Smooth muscle cell (in vitro differentiated cells): ENCODE results near the gene TBP. TPM values are rescaled to one million over a fixed set of nuclear protein-coding genes. Genes with fewer than 3 reads are reported as not detected.

Experiments
- DNase-seq: peaks from one replicate; lab custom pipeline; 2025; ENCODE audit not compliant: unreplicated experiment; lab: John Stamatoyannopoulos, UW
- H2AFZ ChIP-seq: fragments of 200-600 bp; sonication (generic); 2 replicates; pipeline ENCODE4 v1.6.0; 2016; ENCODE audit warnings: antibody characterized with exemption, low read depth, mild to moderate bottlenecking
- H3F3A ChIP-seq: fragments of 200-600 bp; sonication (generic); 2 replicates; pipeline ENCODE4 v1.6.0; 2017; ENCODE audit warnings: antibody characterized with exemption, low read depth
- H3K27ac ChIP-seq: fragments of 200-600 bp; sonication (generic); 2 replicates; pipeline ENCODE4 v1.5.1; 2016; ENCODE audit warnings: low read depth, mild to moderate bottlenecking
- H3K27me3 ChIP-seq: fragments of 200-600 bp; sonication (generic); 2 replicates; pipeline ENCODE4 v1.6.1; 2016; ENCODE audit warnings: low read depth, mild to moderate bottlenecking
- H3K36me3 ChIP-seq: fragments of 200-600 bp; sonication (generic); 2 replicates; pipeline ENCODE4 v1.5.1; 2016; ENCODE audit warnings: low read depth
- H3K4me1 ChIP-seq: fragments of 200-600 bp; sonication (generic); 2 replicates; pipeline ENCODE4 v1.5.1; 2016; ENCODE audit warnings: low read depth
- H3K4me2 ChIP-seq: fragments of 200-600 bp; sonication (generic); 2 replicates; pipeline ENCODE4 v1.6.0; 2016; ENCODE audit warnings: mild to moderate bottlenecking
- H3K4me3 ChIP-seq: fragments of 200-600 bp; sonication (generic); 2 replicates; pipeline ENCODE4 v1.5.1; 2016; ENCODE audit warnings: mild to moderate bottlenecking
- H3K79me2 ChIP-seq: fragments of 200-600 bp; sonication (generic); 2 replicates; pipeline ENCODE4 v1.6.0; 2016; ENCODE audit warnings: low read depth, mild to moderate bottlenecking
- H3K9ac ChIP-seq: fragments of 200-600 bp; sonication (generic); 2 replicates; pipeline ENCODE4 v1.6.0; 2016; ENCODE audit warnings: low read depth
- H3K9me3 ChIP-seq: fragments of 200-600 bp; sonication (generic); replicated peaks from 2 replicates; pipeline ENCODE4 v1.5.1; 2016; ENCODE audit warnings: low read depth
- H4K20me1 ChIP-seq: fragments of 200-600 bp; sonication (generic); 2 replicates; pipeline ENCODE4 v1.6.0; 2016; ENCODE audit warnings: low read depth
- WGBS: methylation state at CpG from one replicate; pipeline ENCODE4 v1.1.7; 2016; ENCODE audit warnings: low lambda C conversion rate; 5-methylcytosine and 5-hydroxymethylcytosine counted together
- polyA plus RNA-seq: library from polyadenylated mRNA; unstranded; fragments of >200 nt; fragmentation: Nextera tagmentation; extraction: Ambion mirVana; gene quantifications from 2 replicates; pipeline ENCODE4 v1.2.1, GENCODE V29; 2016
- total RNA-seq: library from RNA; depleted of rRNA; stranded (reverse); fragments of >200 nt; gene quantifications from 2 replicates; pipeline ENCODE4 v1.2.3, GENCODE V29; 2014
- TF ChIP-seq, protein P1 (sequence below): fragments of 200-600 bp; sonication (generic); IDR thresholded peaks from 2 replicates; pipeline ENCODE4 v1.5.1; 2017; ENCODE audit warnings: borderline replicate concordance, mild to moderate bottlenecking, antibody characterized with exemption; ENCODE audit not compliant: insufficient read depth, poor library complexity, severe bottlenecking

Gene TBP
- total and polyA plus RNA-seq, 2 experiments from 2014 or later: 25.6 to 30.1 TPM

DNA sequence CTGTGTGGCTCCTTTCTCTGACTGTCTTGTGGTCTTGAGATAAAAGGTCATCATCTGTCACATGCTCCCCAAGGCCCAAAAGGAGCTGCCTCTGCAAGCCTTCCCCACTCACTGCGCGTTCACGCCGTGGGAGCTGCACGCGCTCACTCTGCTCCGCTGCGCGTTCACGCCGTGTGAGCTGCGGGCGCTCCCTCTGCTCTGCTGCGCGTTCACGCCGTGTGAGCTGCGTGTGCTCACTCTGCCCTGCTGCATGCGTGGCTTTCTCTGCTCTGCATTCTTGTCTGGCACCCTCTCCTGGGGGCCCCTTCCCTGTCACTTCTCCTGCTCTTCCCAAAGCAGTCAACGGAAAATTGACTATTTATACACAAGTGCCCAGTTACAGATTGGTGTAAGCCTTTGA lies 43.5 kb upstream of the TBP start:
- Histone ChIP-seq H3K4me3 (no peak overlapping the region), H3K4me1 (no peaks in the 10 kb centered on the region), H3K36me3 (no peaks in the 10 kb centered on the region), H3K9me3 (no peaks in the 10 kb centered on the region), H3K27ac (no peak overlapping the region), H4K20me1 (no peaks in the 10 kb centered on the region), H3K9ac (no peak overlapping the region), H3K27me3 (peaks cover 18% of the 10 kb centered on the region), H2AFZ (no peak overlapping the region), H3K79me2 (no peaks in the 10 kb centered on the region), H3K4me2 (peak overlapping the region; percentile 10), H3F3A (no peaks in the 10 kb centered on the region)
- 84% methylated on average over 20 of the region's 20 CpGs for WGBS
- DNase-seq: no peak
- TF ChIP-seq, protein P1, sequence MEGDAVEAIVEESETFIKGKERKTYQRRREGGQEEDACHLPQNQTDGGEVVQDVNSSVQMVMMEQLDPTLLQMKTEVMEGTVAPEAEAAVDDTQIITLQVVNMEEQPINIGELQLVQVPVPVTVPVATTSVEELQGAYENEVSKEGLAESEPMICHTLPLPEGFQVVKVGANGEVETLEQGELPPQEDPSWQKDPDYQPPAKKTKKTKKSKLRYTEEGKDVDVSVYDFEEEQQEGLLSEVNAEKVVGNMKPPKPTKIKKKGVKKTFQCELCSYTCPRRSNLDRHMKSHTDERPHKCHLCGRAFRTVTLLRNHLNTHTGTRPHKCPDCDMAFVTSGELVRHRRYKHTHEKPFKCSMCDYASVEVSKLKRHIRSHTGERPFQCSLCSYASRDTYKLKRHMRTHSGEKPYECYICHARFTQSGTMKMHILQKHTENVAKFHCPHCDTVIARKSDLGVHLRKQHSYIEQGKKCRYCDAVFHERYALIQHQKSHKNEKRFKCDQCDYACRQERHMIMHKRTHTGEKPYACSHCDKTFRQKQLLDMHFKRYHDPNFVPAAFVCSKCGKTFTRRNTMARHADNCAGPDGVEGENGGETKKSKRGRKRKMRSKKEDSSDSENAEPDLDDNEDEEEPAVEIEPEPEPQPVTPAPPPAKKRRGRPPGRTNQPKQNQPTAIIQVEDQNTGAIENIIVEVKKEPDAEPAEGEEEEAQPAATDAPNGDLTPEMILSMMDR: peak; percentile 3

DNA sequence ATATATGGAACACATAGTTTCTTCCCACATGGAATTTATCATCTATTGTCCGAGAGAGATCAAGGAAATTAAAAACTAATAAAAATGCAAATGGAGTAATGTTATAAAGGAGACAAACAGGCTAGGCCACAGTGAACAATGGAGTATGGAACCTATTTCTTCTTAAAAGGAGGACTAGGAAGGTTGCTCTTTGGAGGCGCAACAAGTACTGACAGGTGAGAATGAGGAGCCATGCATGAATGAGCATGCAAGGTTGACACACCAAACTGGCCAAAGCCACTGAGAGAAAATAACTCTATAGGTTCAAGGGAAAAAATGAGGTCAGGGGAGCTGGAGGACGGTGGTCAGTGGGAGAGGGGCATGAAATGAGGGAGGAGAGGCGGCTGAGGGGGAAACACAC lies 41.9 kb upstream of the TBP start:
- no peak overlapping the region for H3K27ac ChIP-seq
- no peak for DNase-seq
- H3K9ac ChIP-seq: no peak overlapping the region
- no peak overlapping the region for H3K4me2 ChIP-seq
- 87% methylated on average over 4 of the region's 4 CpGs for WGBS
- no peak overlapping the region for H3K4me3 ChIP-seq
- H3K9me3 ChIP-seq: no peaks in the 10 kb centered on the region
- TF ChIP-seq, protein P1: no peak
- no peaks in the 10 kb centered on the region for H3F3A ChIP-seq
- no peaks in the 10 kb centered on the region for H3K36me3 ChIP-seq
- no peak overlapping the region for H2AFZ ChIP-seq
- H3K79me2 ChIP-seq: no peaks in the 10 kb centered on the region
- H3K4me1 ChIP-seq: no peaks in the 10 kb centered on the region
- peaks cover 18% of the 10 kb centered on the region for H3K27me3 ChIP-seq
- H4K20me1 ChIP-seq: no peaks in the 10 kb centered on the region

DNA sequence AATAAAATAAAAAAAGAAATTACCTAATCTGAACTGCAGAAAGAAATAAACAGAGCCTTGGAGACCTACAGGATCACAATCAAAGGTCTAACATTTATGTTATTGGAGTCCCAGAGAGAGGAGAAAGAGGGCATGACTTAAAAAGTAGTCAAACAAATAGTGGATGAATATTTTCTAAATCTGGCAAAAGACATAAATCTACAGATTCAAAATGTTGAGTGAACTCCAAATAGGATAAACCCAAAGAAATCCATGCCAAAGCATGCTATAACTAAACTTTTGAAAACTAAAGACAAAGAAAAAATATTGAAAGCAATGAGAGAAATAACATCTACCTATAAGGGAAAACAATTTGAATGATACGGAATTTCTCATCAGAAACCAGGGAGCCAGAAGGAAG lies 39.3 kb upstream of the TBP start:
- no peaks in the 10 kb centered on the region for H3F3A ChIP-seq
- no peak for DNase-seq
- H3K4me3 ChIP-seq: no peak overlapping the region
- H2AFZ ChIP-seq: no peak overlapping the region
- H3K4me1 ChIP-seq: no peaks in the 10 kb centered on the region
- 98% methylated on average over 1 of the region's 1 CpG for WGBS
- TF ChIP-seq, protein P1: no peak
- no peaks in the 10 kb centered on the region for H3K79me2 ChIP-seq
- H3K4me2 ChIP-seq: no peak overlapping the region
- no peaks in the 10 kb centered on the region for H4K20me1 ChIP-seq
- no peak overlapping the region for H3K27ac ChIP-seq
- H3K9me3 ChIP-seq: no peaks in the 10 kb centered on the region
- no peak overlapping the region for H3K9ac ChIP-seq
- peaks cover 22% of the 10 kb centered on the region for H3K27me3 ChIP-seq
- H3K36me3 ChIP-seq: no peaks in the 10 kb centered on the region

GRCh38 chr6:170516783-170517616 lies 37.2 kb upstream of the TBP start:
- H3K9ac ChIP-seq: no peak overlapping the region
- WGBS: 7% methylated on average over 4 of the region's 4 CpGs
- no peak overlapping the region for H2AFZ ChIP-seq
- H3K4me3 ChIP-seq: no peak overlapping the region
- H3K27ac ChIP-seq: no peak overlapping the region
- H3K4me2 ChIP-seq: peak overlapping the region; percentile 34
- DNase-seq: no peak
- no peaks in the 10 kb centered on the region for H3K9me3 ChIP-seq
- TF ChIP-seq, protein P1: peak; percentile 71
- peaks cover 27% of the 10 kb centered on the region for H3K27me3 ChIP-seq
- H3F3A ChIP-seq: no peaks in the 10 kb centered on the region
- no peaks in the 10 kb centered on the region for H4K20me1 ChIP-seq
- no peaks in the 10 kb centered on the region for H3K4me1 ChIP-seq
- H3K79me2 ChIP-seq: no peaks in the 10 kb centered on the region
- no peaks in the 10 kb centered on the region for H3K36me3 ChIP-seq
